DND-41 (cell line): Measurements from ENCODE around the gene DNAAF5.

ENCODE experiments used
- ATAC-seq: fragments of 200-7000 bp; cut with Tn5 transposase; 3 replicates; pipeline ENCODE4 v1.9.1; 2021; ENCODE audit warnings: low read depth; ENCODE audit not compliant: insufficient read depth
- DNase-seq: peaks from one replicate; pipeline ENCODE4 v3.0.0-alpha.2; 2020
- H2AFZ ChIP-seq: 2 replicates; pipeline ENCODE4 v1.6.0; 2012; ENCODE audit warnings: low read depth, low read length
- H3K27ac ChIP-seq: 2 replicates; pipeline ENCODE4 v1.5.1; 2012; ENCODE audit warnings: low read length, inconsistent platforms
- H3K27me3 ChIP-seq: fragments of 200-600 bp; sonication (generic); 2 replicates; pipeline ENCODE4 v1.6.0; 2012; ENCODE audit warnings: low read length, mild to moderate bottlenecking, inconsistent platforms; ENCODE audit not compliant: insufficient read depth, poor library complexity
- H3K36me3 ChIP-seq: 2 replicates; pipeline ENCODE4 v1.5.1; 2012; ENCODE audit warnings: low read length, inconsistent platforms; ENCODE audit not compliant: insufficient read depth
- H3K4me1 ChIP-seq: 2 replicates; pipeline ENCODE4 v1.5.1; 2012; ENCODE audit warnings: mild to moderate bottlenecking, low read length; ENCODE audit not compliant: insufficient read depth
- H3K4me2 ChIP-seq: 2 replicates; pipeline ENCODE4 v1.6.0; 2012; ENCODE audit warnings: mild to moderate bottlenecking, moderate library complexity, low read length, inconsistent platforms; ENCODE audit not compliant: insufficient read depth
- H3K4me3 ChIP-seq, 2 experiments: fragments of 200-600 bp in 1 of 2; shearing (Covaris generic) in 1 of 2; 2 replicates each; pipeline ENCODE4 v1.5.1; 2012 to 2016; ENCODE audit warnings: inconsistent platforms in 2 of 2, low read length in 2 of 2, mild to moderate bottlenecking in 2 of 2, low read depth in 1 of 2, moderate library complexity in 1 of 2
- H3K79me2 ChIP-seq: 2 replicates; pipeline ENCODE4 v1.6.0; 2012; ENCODE audit warnings: low read length, inconsistent platforms; ENCODE audit not compliant: insufficient read depth
- H3K9ac ChIP-seq: 2 replicates; pipeline ENCODE4 v1.6.0; 2012; ENCODE audit warnings: low read depth, mild to moderate bottlenecking, inconsistent platforms, low read length, moderate library complexity
- H3K9me3 ChIP-seq: 2 replicates; pipeline ENCODE4 v1.5.1; 2012; ENCODE audit warnings: low read length, moderate library complexity, mild to moderate bottlenecking, inconsistent platforms; ENCODE audit not compliant: insufficient read depth, severe bottlenecking
- H4K20me1 ChIP-seq: 2 replicates; pipeline ENCODE4 v1.6.0; 2012; ENCODE audit warnings: low read length; ENCODE audit not compliant: insufficient read depth
- CTCF ChIP-seq: IDR thresholded peaks from 2 replicates; pipeline ENCODE4 v1.5.1; 2012; ENCODE audit warnings: borderline replicate concordance, low read length, moderate library complexity, mild to moderate bottlenecking; ENCODE audit not compliant: poor library complexity, severe bottlenecking; ENCODE audit errors: extremely low read depth
- EZH2 ChIP-seq: IDR thresholded peaks from 3 replicates; pipeline ENCODE4 v1.6.1; 2012; ENCODE audit warnings: borderline replicate concordance, low read depth, mild to moderate bottlenecking, moderate library complexity, low read length, inconsistent platforms; ENCODE audit not compliant: severe bottlenecking

DNAAF5 gene

DNA sequence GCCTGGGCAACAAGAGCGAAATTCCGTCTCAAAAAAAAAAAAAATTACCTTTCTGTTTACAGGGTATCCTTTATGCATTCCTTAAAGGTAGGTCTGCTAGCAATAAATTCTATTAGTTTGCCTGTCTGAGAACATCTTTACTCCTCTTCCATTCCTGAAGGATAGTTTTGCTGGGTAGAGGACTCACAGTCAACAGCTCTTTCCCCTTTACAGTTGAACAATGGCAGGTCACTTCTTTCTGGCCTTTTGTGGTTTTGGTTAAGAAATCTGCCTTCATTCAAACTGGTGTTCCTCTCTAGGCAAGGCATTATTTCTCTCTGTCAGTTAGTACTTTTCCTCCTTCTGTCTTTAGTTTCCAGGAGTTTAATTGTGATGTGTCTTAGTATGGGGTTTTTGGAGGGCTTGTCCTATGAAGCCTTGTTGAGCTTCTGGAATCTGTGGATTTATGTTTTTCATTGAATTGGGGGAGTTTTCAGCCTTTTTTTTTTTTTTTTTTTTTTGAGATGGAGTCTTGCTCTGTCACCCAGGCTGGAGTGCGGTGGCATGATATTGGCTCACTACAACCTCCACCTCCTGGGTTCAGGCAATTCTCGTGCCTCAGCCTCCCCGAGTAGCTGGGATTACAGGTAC, 4.8 kb upstream of the DNAAF5 start:
- DNase-seq (no peak), ATAC-seq (no peak)
- H3K9ac ChIP-seq, result no peak overlapping the region
- H3K79me2 ChIP-seq, result peaks cover 25% of the 10 kb centered on the region
- TF ChIP-seq EZH2, result no peak
- TF ChIP-seq CTCF, result no peak
- no peak overlapping the region for H3K4me3 ChIP-seq
- peaks cover 26% of the 10 kb centered on the region for H3K36me3 ChIP-seq
- no peak overlapping the region for H3K27ac ChIP-seq
- H3K4me2 ChIP-seq, result no peak overlapping the region
- no peak overlapping the region for H2AFZ ChIP-seq
- peaks cover 35% of the 10 kb centered on the region for H3K9me3 ChIP-seq
- H3K27me3 ChIP-seq, result no peaks in the 10 kb centered on the region
- peaks cover 15% of the 10 kb centered on the region for H3K4me1 ChIP-seq
- H4K20me1 ChIP-seq, result no peaks in the 10 kb centered on the region

GRCh38 chr7:723541-723940, 3.0 kb upstream of the DNAAF5 start:
- no peak overlapping the region for H2AFZ ChIP-seq
- DNase-seq, result no peak
- H3K9me3 ChIP-seq, result peaks cover 35% of the 10 kb centered on the region
- H4K20me1 ChIP-seq, result peaks cover 2% of the 10 kb centered on the region; the same call in 1 of the 2 replicates
- H3K9ac ChIP-seq, result no peak overlapping the region
- H3K36me3 ChIP-seq, result peaks cover 27% of the 10 kb centered on the region
- H3K4me2 ChIP-seq, result no peak overlapping the region
- no peak for ATAC-seq
- H3K27me3 ChIP-seq, result no peaks in the 10 kb centered on the region
- no peak overlapping the region for H3K4me3 ChIP-seq
- peaks cover 27% of the 10 kb centered on the region for H3K4me1 ChIP-seq
- H3K27ac ChIP-seq, result no peak overlapping the region
- no peak for TF ChIP-seq EZH2
- no peak for TF ChIP-seq CTCF
- H3K79me2 ChIP-seq, result peaks cover 41% of the 10 kb centered on the region

- H3K4me3 ChIP-seq, result no peak overlapping the region
- H3K27me3 ChIP-seq, result no peaks in the 10 kb centered on the region
- peaks cover 48% of the 10 kb centered on the region for H3K79me2 ChIP-seq
- H3K4me2 ChIP-seq, result no peak overlapping the region
- TF ChIP-seq CTCF (no peak), EZH2 (no peak)
- ATAC-seq, result no peak
- H3K27ac ChIP-seq, result no peak overlapping the region
- peaks cover 32% of the 10 kb centered on the region for H3K36me3 ChIP-seq
- H4K20me1 ChIP-seq, result peaks cover 7% of the 10 kb centered on the region
- H2AFZ ChIP-seq, result no peak overlapping the region
- no peak overlapping the region for H3K9ac ChIP-seq
- peaks cover 35% of the 10 kb centered on the region for H3K9me3 ChIP-seq
- DNase-seq, result no peak
- H3K4me1 ChIP-seq, result peaks cover 32% of the 10 kb centered on the region
These were observed 2.2 kb upstream of the DNAAF5 start for GRCh38 chr7:724298-724697.
